Astrocyte (in vitro differentiated cells and primary cell): ENCODE data around the gene TATDN2. TPM values are rescaled to one million over a fixed set of nuclear protein-coding genes. Genes with fewer than 3 reads are reported as not detected.

Source experiments
- microRNA-seq: library from miRNA; unstranded; fragments of <30 nt; microRNA quantifications from one replicate; pipeline ENCODE4 v1.2.0, GENCODE V29; 2020
- total RNA-seq: library from RNA; stranded (reverse); gene quantifications from 2 replicates; pipeline ENCODE4 v1.2.1, GENCODE V29; 2021

Gene TATDN2
- total RNA-seq, 1 donor from 2014 or later = 29.5 TPM

Small RNA genes within 50 kb of the gene (microRNA-seq; reads per million reads assigned to microRNA genes)
- gene MIR378B = not detected

Other genes with a start within 250 kb of the TATDN2 start
- 2.8 and 3.7 TPM in 2 replicates for gene FANCD2, start 222.0 kb upstream of the TATDN2 start, total RNA-seq
- not detected in 2 replicates for gene FANCD2OS, start 140.2 kb upstream of the TATDN2 start, total RNA-seq
- 120 and 136 TPM in 2 replicates for gene BRK1, start 132.8 kb upstream of the TATDN2 start, total RNA-seq
- 34.6 and 39.1 TPM in 2 replicates for gene VHL, start 106.7 kb upstream of the TATDN2 start, total RNA-seq
- 2.0 and 2.1 TPM in 2 replicates for gene IRAK2, start 83.5 kb upstream of the TATDN2 start, total RNA-seq
- gene GHRL, start 44.5 kb downstream of the TATDN2 start, total RNA-seq = not detected in 2 replicates
- gene SEC13, start 72.7 kb downstream of the TATDN2 start, total RNA-seq = 233 and 245 TPM in 2 replicates